GM18519 (cell line): ENCODE measurements around the gene TRMT1L.

Source experiments
- ATAC-seq: cut with Tn5 transposase; IDR thresholded peaks from one replicate; pipeline ENCODE4 v1.9.1; 2021; ENCODE audit warnings: mild to moderate bottlenecking, moderate library complexity; ENCODE audit not compliant: unreplicated experiment, low FRiP score

The TRMT1L gene

DNA sequence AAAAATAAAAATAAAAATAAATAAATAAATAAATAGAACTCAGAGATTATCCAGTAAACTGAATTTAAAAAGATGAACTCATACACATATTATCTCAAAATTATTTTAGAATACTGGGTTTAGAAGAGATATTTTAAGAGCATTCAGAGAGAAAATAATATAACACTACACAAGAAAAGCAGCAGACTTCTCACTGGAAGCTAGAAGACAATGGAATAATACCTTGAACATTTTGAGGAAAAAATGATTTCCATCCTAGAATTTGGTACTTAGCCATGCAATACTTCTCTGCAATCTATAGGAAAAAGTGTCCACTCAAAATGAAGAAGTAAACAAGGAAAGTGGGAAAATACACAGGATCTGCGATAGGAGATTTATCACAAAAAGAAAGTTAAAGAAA is 24.2 kb downstream of the TRMT1L start:
- ATAC-seq: no peak

DNA sequence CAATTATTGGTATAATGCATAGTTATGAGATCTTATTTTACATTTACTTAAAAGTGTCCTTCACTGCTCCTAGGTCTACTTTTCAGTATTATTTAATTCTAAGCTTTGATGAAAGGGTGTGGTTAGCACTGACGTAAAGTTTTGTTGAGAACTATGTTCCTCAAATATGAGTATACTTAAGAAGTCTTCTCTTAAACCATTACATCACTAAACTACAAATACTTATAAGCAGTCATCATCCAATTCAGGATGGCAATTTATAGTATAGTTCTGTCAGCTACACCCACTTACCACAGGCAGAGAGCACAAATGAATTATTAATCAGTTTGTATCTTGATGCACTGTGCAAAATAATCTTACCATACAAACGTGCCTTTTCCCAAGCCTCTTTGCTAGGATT is 27.0 kb downstream of the TRMT1L start:
- ATAC-seq: no peak

DNA sequence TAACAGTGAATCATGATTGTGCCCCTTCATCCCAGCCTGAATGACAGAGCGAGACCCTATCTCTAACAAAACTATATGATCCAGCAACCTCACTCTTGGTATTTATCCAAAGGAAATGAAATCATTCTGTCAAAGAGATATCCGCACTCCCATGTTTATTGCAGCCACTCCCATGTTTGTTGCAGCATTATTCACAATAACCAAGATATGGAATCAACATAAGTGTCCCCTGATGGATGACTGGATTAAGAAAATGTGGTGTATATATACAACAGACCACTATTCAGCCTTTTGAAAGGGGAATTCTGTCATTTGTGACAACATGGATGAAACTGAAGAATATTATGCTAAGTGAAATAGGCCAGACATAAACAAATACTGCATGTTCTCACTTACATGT is 44.4 kb downstream of the TRMT1L start:
- ATAC-seq: no peak

DNA sequence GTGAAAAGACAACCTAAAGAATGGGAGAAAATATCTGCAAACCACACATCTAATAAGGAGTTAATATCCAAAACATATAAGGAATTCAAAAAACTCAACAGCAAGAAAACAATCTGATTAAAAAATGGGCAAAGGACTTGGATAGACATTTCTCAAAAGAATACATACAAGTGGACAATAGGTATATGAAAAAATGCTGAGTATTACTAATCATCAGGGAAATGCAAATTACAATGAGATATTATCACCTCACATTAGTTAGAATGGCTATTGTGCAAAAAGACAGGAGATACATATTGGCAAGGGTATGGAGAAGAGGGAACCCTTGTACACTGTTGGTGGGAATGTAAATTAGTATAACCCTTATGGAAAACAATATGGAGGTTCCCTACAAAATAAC is 44.9 kb downstream of the TRMT1L start:
- ATAC-seq: no peak

DNA sequence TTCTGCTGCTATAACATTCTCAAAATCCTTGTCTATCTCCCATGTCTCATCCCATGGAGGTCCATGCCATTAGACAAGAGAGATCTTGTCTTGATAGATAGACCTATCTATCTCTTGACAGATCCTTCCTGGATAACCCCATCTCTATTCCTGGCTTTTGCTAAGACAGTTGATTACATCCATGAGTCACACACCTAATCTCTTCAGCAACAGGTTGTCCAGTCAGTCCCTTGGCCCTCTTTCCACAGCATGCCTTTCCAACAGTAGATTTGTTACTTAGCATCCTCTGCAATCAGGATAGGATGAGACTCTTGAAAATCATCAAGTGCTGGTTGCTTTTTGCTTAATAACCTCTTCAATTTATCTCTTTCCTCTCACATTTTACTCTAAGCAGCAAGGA is 46.6 kb downstream of the TRMT1L start:
- ATAC-seq: no peak

DNA sequence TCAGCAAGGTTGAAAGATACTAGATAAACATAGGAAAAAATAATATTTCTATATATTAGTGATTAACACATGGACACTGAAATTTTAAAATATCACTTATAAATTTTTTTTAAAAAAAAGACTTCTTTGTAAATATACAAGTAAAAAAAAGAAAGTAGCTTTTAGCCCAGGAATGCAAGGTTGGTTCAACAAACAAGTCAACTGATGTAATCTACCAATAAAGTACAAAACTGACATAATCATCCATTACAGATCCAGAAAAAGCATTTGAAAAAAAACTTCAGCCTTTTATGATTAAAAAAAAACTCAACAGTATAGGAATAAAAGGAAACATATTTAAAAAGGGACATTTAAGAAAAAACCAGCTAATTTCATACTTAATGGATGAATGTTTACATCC is 48.4 kb downstream of the TRMT1L start:
- ATAC-seq: no peak

DNA sequence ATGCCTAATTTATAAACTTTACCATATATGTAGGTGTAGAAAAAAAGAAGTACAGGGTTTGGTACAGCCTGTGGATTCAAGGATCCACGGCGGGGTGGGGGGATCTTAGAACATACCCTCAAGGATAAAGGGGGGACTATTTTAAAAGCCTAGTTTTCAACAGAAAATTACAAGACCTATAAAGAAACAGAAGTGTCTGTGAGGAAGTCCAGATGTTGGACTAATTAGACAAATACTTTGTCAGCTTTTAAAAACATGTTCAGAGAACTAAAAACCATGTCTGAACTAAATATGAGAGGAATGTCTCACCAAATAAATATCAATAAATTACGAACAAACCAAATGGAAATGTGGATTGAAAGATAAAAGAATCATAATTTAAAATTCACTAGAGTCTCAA is 51.6 kb downstream of the TRMT1L start:
- no peak for ATAC-seq

DNA sequence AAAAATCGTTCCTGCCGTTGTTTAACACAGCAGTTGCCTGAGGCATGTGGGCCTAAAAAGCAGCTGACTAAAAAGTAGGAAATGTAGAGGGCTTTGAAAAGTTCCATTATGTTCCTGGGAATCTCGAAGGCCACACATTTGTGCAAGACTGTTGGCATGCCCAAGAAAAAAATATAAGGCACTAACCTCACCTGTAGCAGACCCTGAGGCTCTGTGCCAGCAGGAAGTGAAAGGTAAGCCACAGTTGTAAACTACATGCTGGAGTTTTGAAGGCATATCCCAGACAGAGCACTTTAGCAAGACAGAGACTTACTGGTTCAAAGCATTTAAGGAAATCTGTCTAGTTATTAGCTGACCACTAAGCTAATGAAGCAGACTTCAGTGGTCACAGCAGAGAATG is 52.7 kb downstream of the TRMT1L start:
- ATAC-seq: no peak

DNA sequence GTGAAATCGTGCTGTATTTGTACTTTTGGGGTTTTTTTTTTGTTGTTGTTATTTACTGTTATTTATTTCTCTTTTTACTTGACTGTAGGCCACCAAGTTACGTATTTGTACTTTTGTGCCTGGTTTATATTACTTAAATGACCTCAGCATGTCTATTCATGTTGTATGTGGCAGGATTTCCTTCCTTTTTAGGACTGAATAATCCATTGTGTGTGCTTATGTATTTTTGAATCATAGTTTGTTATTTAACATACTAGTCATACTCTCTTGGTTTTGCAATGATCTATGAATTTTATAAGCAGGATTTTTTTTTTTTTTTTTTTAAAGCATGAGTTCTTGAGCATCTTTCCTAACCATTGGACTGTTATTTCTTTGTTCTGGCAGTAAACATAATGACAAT is 60.2 kb downstream of the TRMT1L start:
- no peak for ATAC-seq

DNA sequence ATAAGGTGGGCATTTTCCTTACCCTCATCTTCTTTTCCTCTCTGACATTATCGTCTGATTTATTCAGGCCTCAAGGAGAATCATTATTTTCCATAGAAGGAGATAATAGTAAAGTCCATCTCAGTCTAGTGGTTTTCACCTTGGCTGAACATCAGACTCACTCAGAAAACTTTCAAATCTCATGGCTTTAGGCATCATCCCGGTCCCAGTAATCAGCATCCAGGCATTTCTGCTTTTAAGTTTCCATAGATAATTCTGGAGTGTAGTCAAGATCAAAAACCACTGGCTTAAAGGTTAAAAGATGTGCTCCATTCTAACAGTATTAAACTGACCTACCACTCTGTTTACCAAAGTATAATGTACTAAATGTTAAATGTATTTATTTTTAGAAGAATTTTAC is 62.0 kb downstream of the TRMT1L start:
- ATAC-seq: no peak

DNA sequence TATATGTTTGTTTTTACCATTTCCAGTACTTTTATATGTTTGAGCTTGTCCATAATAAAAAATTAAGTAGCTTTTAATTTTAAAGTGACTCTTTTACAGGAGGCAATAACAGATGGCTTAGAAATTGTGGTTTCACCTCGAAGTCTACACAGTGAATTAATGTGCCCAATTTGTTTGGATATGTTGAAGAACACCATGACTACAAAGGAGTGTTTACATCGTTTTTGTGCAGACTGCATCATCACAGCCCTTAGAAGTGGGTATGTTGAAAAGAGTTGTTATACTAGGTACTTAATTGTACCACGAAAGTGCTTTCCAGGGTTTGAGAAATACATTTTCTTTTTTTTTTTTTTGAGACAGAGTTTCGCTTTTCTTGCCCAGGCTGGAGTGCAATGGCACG is 65.3 kb downstream of the TRMT1L start:
- ATAC-seq: no peak

DNA sequence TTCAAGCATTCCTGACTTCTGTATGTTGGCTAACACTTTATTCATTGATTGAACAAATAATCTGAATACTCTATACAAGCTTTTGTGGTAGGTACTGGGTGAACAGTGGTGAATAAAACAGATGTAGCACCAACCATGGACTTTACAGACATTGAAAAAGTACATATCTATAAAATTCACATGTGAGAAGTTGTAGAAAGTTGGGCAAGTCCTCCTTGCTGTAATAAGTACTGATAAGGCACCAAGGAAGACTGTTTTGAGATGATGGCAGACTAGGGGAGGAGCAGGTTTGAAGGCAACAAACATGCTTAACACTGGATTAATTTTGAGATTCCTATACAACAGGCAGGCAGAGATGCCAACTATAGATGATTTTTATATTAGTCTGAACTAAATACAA is 69.0 kb downstream of the TRMT1L start:
- no peak for ATAC-seq

DNA sequence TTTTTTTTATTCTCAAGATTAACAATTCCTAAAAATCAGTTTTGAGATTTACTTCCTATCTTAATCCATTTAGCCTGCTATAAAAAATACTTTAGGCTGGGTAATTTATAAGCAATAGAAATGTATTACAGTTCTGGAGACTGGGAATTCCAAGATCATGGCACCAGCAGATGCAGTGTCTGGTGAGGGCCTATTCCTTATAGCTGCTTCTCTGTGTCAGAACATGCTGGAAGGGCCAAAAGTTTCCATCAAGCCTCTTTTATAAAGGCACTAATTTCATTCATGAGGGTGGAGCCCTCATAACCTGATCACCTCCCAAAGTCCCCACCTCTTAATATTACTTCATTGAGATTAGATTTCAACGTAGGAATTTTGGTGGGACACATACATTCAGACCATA is 69.7 kb downstream of the TRMT1L start:
- no peak for ATAC-seq

DNA sequence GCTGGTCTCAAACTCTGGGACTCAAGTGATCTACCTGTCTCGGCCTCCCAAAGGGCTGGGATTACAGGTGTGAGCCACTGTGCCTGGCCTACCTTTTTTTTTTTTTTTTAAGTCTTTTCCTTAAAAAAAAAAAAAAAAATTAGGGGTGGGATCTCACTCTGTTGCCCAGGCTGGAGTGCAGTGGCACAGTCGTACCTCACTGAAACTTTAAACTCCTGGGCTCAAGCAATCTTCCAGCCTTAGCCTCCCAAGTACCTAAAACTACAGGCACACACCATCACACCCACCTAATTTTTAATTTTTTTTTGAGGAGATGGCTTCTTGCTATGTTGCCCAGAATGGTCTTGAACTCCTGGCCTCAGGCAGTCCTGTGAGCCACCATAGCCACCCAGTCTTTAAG is 72.9 kb downstream of the TRMT1L start:
- no peak for ATAC-seq

DNA sequence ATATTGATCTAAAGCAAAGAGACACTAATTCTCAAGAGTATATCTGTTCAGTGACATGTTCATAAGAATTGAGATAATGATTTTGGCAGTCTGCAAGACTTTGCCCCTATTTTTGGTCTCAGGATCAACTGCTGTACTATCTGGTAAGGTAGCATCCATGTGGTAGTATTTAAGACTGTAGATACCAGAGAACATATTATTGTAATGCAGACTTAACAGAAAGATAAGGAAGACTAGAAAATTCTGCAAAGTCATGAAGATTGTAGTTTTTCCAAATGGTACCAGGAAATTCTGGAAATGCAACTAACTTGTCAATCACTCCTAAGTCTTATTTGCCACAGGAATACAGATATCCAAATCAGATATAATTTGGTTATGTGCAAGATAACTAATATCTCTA is 76.3 kb downstream of the TRMT1L start:
- no peak for ATAC-seq

DNA sequence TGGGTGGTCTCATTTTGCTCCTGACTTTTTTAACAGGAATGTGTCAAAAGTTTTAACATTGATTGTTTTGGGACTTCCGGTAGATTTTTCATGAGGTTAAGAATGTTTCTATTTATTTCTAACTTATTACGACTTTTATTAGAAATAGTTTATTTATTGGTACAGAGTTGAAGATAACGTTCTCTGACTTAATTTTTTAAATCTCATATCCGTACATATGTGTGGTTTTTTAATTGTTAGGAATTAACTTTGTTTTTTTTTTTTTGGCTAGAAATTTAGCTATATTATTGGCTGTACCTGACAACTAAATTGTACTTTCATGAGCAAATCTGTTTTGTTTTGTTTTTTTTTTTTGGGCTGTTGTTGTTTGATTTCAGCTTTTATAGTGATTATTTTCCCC is 79.4 kb downstream of the TRMT1L start:
- no peak for ATAC-seq

DNA sequence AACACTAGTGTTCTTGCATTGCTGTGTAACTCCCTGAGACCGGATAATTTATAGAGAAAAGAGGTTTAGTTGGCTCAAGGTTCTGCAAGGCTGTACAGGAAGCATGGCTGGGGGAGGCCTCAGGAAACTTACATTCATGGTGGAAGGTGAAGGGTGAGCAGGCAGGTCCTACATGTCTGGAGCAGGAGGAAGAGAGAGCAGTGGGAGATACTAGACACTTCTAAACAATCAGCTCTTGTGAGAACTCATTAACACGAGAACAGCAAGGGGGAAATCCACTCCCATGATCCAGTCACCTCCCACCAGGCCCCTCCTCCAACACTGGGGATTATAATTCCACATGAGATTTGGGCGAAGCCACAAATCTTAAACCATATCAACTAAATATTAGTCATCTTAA is 81.3 kb downstream of the TRMT1L start:
- ATAC-seq: no peak

DNA sequence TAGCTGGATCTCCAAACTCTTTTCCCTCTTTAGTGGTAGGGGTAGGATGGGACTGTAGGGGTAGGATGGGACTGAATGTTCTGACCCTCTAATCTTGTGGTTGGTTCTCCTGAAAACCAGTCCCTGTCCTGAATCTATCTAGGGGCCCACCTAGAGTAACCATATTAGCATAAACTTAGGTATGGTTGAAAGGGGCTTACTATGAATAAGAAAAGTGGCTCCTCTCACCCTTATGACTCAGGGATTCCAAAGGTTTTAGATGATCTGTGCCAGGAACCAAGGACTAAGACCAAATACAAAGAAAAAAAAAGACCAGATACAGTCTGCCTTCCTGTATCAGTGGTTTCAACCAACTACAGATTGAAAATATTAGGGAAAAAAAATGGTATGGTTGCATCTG is 82.4 kb downstream of the TRMT1L start:
- no peak for ATAC-seq

DNA sequence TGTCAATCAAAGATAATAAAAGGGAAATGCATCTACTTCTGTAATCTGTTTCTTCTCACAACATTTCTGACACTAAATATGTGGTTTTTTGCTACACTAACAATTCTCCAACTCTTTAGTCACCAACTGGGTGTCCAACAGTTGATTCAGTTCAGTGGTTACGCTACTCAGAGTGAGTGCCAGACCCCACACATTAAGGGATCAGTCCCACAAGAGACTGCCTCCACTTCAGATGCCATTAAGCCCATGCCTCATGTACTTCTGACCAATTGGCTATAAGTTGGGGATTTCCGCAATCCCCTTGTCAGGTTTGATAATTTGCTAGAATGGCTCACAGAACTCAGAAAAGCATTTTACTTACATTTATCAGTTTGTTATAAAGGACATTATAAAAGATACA is 83.0 kb downstream of the TRMT1L start:
- no peak for ATAC-seq

DNA sequence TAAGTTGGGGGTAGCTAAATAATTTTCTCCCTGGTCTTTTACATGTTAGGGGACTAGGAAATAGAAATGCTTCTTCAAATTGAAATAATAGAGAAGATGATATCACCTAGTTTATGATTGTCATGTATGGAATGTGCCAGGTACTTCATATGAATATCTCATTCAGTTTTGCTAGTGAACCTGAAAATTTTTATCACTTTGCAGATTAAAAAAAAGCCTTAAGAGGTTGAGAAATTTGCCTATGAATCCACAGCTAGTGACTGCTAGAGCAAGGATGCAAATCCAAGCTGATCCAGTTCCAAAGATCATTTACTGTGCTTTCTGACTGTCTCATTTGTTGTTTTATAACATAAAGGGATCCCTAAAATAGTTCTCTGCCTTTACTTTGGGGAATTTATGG is 86.7 kb downstream of the TRMT1L start:
- ATAC-seq: no peak

DNA sequence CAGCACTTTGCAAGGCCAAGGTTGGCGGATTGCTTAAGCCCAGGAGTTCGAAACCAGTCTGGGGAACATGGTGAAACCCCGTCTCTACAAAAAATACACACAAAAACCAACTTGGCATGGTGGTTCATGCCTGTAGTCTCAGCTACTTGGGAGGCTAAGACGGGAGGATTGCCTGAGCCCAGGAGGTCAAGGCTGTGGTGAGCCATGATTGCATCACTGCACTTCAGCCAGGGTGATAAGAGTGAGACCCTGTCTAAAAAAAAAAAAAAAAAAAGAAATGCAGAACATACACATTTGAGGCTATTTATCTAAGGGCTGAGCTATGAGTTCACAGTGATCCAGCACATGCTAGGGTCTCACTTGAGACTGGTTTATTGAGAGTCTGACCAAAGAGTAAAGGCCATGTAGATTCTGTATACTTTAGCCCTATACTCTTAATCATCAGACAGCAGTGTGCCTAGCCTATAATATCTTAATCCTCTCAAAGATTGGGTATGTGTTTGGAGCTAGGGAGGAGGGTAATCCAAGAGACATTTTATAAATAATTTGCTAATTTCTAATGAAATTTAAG is 87.5 kb downstream of the TRMT1L start:
- no peak for ATAC-seq

DNA sequence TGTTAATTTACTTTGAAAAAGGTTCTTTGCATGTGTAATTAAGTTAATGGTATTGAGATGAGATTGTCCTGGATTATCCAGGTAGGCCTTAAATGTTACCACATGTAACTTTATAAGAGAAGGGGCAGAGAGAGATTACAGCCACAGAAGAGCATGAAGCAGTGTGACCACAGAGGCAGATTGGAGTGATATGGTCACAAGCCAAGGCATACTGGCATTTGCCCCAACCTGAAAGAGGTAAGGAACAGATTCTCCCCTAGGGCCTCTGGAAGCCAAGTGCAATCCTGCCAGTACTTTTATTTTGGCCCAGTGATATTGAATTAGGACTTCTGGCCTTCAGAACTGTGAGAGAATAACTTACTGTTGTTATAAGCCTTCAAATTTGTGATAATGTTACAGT is 88.4 kb downstream of the TRMT1L start:
- ATAC-seq: no peak
